Measurements from ENCODE around the gene MUSTN1. TPM values are rescaled to one million over a fixed set of nuclear protein-coding genes. Genes with fewer than 3 reads are reported as not detected.

The MUSTN1 gene
- total and polyA plus RNA-seq, 2 of the 13 experiments (the other 11 are each of a cell fraction or from before 2014, with no cell fraction given), result 0.84 to 1.4 TPM

DNA sequence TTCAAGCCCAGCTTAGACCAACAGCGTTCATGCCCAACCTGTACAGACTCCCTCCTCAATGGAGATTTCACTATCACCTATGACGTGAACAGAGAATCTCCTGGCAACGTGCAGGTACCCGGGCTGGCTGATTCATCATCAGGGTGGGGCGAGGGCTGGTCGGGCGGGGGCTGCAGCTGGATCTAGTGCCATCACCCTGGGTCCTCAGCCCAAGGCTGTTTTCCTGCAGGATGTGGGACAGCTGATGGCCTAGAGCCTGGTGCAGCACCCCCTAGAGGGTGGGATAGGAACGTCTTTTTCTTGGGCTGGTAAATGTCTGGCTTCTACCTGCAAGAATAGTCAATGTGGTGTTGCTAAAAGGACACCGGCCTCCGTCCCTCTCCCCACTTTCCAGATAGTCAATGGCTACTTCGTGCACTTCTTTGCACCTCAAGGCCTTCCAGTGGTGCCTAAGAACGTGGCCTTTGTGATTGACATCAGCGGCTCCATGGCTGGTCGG lies 35.8 kb downstream of the MUSTN1 start (continued):
- TF ChIP-seq ZNF142 (CRISPR knock-in tag; IDR thresholded peaks at IDR 0.05) (no peak), EZH2 (conservative IDR thresholded peaks at IDR 0.05; ENCODE audit: low read depth, low read length) (no peak), TAF15 (IDR thresholded peaks at IDR 0.05; ENCODE audit: low read depth, low read length, poor library complexity, severe bottlenecking) (no peak), ZNF574 (CRISPR knock-in tag; IDR thresholded peaks at IDR 0.05) (peak; percentile 83), TEAD3 (CRISPR knock-in tag; optimal IDR thresholded peaks at IDR 0.05; ENCODE audit: borderline replicate concordance) (no peak), ZNF850 (CRISPR knock-in tag; conservative IDR thresholded peaks at IDR 0.05) (no peak), ZNF878 (CRISPR knock-in tag; IDR thresholded peaks at IDR 0.05) (no peak), YEATS4 (CRISPR knock-in tag; IDR thresholded peaks at IDR 0.05; ENCODE audit: borderline replicate concordance) (no peak), KDM3A (CRISPR knock-in tag; IDR thresholded peaks at IDR 0.05; ENCODE audit: low read depth) (no peak), FLYWCH1 (CRISPR knock-in tag; IDR thresholded peaks at IDR 0.05) (no peak), ZNF761 (CRISPR knock-in tag; conservative IDR thresholded peaks at IDR 0.05) (no peak), RFX3 (CRISPR knock-in tag; IDR thresholded peaks at IDR 0.05) (no peak)
- TF ChIP-seq, protein P1, sequence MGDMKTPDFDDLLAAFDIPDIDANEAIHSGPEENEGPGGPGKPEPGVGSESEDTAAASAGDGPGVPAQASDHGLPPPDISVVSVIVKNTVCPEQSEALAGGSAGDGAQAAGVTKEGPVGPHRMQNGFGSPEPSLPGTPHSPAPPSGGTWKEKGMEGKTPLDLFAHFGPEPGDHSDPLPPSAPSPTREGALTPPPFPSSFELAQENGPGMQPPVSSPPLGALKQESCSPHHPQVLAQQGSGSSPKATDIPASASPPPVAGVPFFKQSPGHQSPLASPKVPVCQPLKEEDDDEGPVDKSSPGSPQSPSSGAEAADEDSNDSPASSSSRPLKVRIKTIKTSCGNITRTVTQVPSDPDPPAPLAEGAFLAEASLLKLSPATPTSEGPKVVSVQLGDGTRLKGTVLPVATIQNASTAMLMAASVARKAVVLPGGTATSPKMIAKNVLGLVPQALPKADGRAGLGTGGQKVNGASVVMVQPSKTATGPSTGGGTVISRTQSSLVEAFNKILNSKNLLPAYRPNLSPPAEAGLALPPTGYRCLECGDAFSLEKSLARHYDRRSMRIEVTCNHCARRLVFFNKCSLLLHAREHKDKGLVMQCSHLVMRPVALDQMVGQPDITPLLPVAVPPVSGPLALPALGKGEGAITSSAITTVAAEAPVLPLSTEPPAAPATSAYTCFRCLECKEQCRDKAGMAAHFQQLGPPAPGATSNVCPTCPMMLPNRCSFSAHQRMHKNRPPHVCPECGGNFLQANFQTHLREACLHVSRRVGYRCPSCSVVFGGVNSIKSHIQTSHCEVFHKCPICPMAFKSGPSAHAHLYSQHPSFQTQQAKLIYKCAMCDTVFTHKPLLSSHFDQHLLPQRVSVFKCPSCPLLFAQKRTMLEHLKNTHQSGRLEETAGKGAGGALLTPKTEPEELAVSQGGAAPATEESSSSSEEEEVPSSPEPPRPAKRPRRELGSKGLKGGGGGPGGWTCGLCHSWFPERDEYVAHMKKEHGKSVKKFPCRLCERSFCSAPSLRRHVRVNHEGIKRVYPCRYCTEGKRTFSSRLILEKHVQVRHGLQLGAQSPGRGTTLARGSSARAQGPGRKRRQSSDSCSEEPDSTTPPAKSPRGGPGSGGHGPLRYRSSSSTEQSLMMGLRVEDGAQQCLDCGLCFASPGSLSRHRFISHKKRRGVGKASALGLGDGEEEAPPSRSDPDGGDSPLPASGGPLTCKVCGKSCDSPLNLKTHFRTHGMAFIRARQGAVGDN (CRISPR knock-in tag; IDR thresholded peaks at IDR 0.05), result peak; percentile 52; the same call in 1 of the 2 replicates
- TF ChIP-seq, protein P2, sequence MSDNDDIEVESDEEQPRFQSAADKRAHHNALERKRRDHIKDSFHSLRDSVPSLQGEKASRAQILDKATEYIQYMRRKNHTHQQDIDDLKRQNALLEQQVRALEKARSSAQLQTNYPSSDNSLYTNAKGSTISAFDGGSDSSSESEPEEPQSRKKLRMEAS (IDR thresholded peaks at IDR 0.05), result no peak
- TF ChIP-seq, protein P3, sequence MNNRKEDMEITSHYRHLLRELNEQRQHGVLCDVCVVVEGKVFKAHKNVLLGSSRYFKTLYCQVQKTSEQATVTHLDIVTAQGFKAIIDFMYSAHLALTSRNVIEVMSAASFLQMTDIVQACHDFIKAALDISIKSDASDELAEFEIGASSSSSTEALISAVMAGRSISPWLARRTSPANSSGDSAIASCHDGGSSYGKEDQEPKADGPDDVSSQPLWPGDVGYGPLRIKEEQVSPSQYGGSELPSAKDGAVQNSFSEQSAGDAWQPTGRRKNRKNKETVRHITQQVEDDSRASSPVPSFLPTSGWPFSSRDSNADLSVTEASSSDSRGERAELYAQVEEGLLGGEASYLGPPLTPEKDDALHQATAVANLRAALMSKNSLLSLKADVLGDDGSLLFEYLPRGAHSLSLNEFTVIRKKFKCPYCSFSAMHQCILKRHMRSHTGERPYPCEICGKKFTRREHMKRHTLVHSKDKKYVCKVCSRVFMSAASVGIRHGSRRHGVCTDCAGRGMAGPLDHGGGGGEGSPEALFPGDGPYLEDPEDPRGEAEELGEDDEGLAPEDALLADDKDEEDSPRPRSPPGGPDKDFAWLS (CRISPR knock-in tag; IDR thresholded peaks at IDR 0.05; ENCODE audit: borderline replicate concordance), result no peak
